ENCODE results near the gene ANKRD9.
"Not testable (repeated sequence)": the region's sequence is repeated elsewhere in the genome, so short reads cannot be mapped to it uniquely, and the experiment has no call there.

ANKRD9 gene, protein sequence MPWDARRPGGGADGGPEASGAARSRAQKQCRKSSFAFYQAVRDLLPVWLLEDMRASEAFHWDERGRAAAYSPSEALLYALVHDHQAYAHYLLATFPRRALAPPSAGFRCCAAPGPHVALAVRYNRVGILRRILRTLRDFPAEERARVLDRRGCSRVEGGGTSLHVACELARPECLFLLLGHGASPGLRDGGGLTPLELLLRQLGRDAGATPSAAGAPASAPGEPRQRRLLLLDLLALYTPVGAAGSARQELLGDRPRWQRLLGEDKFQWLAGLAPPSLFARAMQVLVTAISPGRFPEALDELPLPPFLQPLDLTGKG

GRCh38 chr14:102509746-102510615 lies at the start of gene ANKRD9:
ANKRD9 (minus strand) TSS chr14:102509776; CDS start chr14:102507889, 1,887 bp downstream.
- peak; percentile 96 for DNase-seq

- no peak for DNase-seq
Observed at GRCh38 chr14:102558556-102558955, 49.0 kb upstream of the ANKRD9 start.

DNA sequence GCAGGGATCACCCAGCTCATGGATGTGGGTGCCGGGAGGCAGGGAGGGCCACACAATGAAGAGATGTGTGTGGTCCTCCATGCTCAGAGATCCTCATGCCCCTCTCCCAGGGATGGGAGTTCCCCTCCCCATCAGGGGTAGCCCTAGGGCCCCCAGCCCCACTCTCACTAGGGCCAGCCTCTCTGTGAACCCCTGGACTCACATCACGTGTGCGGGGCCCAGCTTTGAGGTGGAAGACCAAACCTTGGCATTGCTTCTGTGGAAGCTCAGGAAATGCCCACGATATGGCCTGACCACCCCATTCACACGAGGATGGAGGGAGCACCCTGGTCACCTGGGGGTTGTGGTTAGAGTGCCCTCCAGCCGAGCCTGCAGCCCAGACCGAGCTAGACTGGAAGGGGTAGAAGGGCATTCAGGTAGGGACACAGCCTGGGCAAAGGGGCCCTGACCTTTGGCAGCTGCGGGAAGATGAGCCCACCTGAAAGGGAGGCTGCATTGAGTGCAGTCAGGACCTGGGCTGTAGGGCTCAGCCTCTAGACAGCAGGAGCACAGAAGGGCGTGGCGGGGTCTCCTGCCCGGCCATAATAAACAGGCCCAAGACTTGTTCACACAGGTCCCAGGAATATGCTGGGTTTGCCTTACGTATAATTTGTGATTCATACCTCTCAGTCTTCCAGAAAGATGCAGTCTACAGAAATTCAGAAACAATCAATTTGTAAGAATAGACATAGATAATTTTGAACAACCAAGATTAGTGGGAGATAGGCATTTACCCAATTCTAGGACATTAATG lies 48.1 kb upstream of the ANKRD9 start:
- DNase-seq = no peak

GRCh38 chr14:102556098-102556677 lies 46.6 kb upstream of the ANKRD9 start:
- DNase-seq = no peak

- DNase-seq = peak; percentile 81
Observed at GRCh38 chr14:102554821-102555819, 45.5 kb upstream of the ANKRD9 start.

DNA sequence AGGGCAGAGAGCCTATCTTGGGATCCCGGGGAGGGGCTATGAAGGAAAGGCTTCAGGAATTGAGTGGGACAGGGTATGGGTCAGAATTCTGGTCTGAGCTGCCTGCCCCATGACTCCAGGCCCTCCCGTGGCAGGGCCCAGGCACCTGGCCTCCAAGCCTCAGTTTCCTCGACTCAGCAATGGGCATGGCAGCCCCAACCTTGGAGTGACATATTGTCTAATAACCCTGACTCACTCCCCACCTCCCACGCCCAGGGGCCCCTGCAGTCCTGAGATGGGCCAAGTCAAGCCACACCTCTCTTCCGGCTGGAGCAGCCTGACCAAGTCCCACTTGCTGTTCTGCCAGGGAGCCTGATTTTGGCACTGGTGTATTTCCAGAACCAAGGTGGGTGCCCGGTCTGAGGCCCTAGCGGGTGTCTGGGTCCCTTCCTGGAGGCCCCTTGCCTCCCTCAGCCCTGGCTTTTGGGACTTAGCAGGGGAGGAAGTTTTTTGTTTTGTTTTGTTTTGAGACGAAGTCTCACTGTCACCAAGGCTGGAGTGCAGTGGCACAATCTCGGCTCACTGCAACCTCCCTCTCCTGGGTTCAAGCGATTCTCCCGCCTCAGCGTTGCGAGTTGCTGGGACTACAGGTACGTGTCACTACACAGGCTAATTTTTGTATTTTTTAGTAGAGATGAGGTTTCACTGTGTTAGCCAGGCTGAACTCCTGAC lies 42.6 kb upstream of the ANKRD9 start:
- peak; percentile 63 for DNase-seq

DNA sequence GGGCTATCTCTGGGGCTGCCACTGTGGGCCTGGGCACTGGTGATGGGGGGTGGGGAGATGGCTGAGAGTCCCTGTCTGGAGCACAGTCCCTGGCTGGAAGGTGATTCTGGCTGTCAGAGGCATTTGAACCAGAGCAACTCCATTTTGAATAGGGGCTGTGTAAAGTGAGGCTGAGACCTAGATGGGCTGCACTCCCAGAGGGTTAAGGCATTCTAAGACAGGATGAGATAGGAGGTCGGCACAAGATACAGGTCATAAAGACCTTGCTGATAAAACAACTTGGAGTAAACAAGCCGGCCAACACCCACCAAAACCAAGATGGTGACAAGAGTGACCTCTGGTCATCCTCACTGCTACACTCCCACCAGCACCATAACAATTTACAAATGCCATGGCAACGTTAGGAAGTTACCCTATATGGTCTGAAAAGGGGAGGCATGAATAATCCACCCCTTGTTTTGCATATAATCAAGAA lies 41.4 kb upstream of the ANKRD9 start:
- DNase-seq = not testable (repeated sequence)

DNA sequence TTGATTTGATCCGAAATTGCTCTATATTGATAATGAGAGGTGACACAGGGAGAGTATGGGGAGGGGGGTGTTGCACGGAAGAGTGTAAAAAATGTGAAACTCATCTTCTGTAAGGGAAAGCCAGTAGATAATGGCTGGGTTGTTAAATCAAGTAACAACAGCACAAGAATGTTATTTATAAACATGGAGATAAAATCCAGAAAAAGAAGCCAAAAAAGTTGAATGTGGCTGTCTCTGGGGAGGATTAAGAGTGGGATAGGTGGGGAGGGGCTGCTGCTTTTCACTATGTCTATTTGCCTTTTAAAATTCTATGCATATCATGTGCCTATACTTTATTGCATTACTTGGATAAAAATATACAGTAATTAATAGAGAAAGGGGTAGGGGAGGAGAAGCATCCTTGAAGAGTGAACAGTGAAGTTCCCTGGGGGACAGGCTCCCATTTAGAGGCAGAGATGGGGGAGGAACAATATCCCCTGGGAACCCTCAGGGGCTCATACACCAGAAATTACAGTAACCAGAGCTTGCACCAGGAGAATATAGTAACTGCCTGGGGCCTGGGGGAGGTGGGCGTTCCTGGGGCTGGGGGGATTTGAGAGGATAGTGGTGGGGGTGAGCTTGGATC lies 39.2 kb upstream of the ANKRD9 start:
- DNase-seq = no peak

DNA sequence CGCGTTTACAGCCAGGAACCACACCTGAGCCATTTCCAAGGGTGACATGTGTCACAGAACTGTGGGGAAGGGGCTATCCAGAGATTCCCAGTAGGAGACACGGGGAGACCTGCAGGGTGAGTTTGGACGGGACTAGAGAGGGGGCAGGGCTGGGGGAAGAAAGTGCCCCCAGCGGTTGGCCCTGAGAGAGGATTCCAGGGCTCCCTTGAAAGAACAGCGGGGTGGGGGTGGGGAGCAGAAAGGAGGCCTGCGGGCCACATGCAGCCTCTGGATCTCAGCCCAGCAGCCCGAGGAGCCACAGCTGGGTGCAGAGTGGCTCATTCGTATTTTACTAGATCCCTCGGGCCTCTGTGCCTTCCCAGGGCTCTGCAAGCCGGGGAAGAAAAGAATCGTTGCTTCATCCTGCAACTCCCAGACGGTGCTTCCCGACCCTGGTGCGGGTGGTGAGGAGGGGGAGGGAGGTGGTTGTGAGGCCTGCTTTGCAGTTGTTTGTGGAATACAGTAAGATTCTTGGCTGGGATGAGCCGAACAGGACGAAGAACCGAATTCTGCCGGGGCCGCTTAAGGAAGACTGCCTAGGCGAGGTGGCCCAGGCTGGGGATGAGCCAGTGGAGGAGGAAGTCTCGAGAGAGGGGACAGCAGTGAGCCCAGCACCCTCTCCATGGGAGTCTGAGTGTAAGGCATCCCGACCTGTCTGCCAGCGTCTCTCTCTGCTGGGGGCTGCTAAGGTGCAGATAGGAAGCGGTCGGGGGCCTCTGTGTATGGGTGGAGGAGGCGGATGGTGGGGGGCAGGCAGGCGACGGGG lies 36.1 kb upstream of the ANKRD9 start:
- DNase-seq = no peak

GRCh38 chr14:102544747-102545460 lies 35.3 kb upstream of the ANKRD9 start:
- DNase-seq = no peak

DNA sequence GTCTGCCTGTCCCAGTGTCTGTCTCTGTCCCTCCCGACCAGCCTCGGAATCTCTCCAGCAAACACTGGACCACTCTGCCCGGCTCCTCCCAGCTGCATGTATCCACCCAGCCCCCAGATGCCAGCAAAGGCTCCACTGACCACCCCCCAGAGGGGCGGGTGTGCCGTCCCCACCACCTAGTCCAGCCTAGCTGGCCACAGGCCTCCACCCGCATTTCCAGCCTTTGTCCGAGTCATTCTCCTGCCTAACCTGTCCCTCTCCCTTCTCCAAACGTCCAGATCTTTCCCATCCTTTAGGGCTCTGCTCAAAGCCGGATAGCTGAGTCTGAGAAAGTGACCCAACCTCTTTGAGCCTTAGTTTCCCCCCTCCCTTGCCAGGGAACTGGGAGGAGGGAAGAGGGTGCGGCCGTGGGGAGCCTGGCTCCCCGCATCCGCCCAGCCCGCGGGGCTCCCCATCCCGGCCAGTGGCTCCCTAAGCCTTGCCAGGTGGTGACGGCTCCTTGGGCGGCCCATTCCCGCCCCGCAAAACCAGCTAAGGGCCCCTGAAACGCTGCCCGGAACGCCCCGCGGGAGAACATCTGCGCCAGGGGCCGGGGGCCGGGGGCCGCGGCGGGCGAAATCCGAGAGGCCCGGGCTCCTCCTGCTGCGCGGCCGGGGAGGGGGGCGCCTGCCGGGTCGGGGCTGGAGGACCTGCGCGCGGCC lies 34.6 kb upstream of the ANKRD9 start:
- DNase-seq = no peak

- DNase-seq = no peak
Observed at GRCh38 chr14:102541771-102542170, 32.2 kb upstream of the ANKRD9 start.

- DNase-seq = not testable (repeated sequence)
Observed at GRCh38 chr14:102541029-102541491, 31.5 kb upstream of the ANKRD9 start.

DNA sequence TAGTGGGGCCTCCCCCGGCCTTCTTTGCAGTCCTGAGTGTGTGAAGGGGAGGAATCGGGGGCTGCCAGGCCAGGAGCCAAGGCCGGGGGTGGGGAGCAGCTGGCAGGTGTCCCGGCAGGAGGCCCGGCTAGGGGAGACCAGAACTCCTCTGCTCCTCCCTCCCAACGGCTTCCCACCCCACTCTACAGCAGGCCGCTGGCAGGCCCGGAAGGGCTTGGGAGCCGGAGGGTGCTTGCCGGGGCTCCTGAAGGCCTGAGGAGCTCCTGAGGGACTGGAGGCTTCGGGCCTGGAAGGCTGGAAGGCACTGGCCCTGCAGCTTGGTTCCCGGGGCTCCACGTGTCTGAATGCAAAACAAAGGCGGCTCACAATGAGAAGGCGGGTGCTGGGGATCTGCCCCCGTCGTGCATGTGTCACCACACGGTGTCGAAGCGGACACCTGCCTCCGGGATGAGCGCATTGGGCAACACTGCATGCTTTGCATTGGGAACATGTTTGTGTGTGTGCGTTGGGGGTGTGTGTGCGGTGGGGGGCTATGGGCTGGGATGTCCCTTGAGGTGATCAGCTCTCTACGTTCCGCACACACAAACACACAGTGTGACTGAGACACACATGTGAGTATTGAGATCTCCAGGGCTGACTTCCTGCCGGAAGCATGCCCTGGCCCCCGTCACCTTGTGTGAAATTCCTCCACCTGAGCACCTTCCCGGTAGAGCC lies 30.9 kb upstream of the ANKRD9 start:
- DNase-seq = no peak

- DNase-seq = no peak
Observed at GRCh38 chr14:102539544-102540314, 30.2 kb upstream of the ANKRD9 start.

Data from activated CD8-positive, alpha-beta memory T cell treated with anti-CD3 and anti-CD28 coated beads, Interleukin-2, amount 50 U/mL, for 48 hours (primary cell).